Osteoblast (primary cell): ENCODE results near the gene PPME1. TPM values are rescaled to one million over a fixed set of nuclear protein-coding genes. Genes with fewer than 3 reads are reported as not detected.
"Not testable (repeated sequence)": the region's sequence is repeated elsewhere in the genome, so short reads cannot be mapped to it uniquely, and the experiment has no call there.

Experiments used
- DNase-seq: peaks from one replicate; pipeline ENCODE4 v3.0.0; 2011; ENCODE audit warnings: low spot score, mixed read lengths; ENCODE audit not compliant: insufficient read length; ENCODE audit errors: missing footprints
- H2AFZ ChIP-seq: 2 replicates; pipeline ENCODE4 v1.6.0; 2011; ENCODE audit warnings: mild to moderate bottlenecking, low read length
- H3K27ac ChIP-seq: 2 replicates; pipeline ENCODE4 v1.5.1; 2011; ENCODE audit warnings: mild to moderate bottlenecking, low read depth, low read length, moderate library complexity
- H3K27me3 ChIP-seq: 2 replicates; pipeline ENCODE4 v1.6.0; 2012; ENCODE audit warnings: mild to moderate bottlenecking, control low read depth, inconsistent platforms, low read length, moderate library complexity; ENCODE audit not compliant: insufficient read depth
- H3K36me3 ChIP-seq: 2 replicates; pipeline ENCODE4 v1.5.1; 2011; ENCODE audit warnings: mild to moderate bottlenecking, low read length, control low read depth, moderate library complexity; ENCODE audit not compliant: insufficient read depth
- H3K4me1 ChIP-seq: 2 replicates; pipeline ENCODE4 v1.5.1; 2011; ENCODE audit warnings: mild to moderate bottlenecking, low read length, control low read depth, moderate library complexity; ENCODE audit not compliant: insufficient read depth
- H3K4me2 ChIP-seq: 2 replicates; pipeline ENCODE4 v1.6.0; 2011; ENCODE audit warnings: mild to moderate bottlenecking, low read length; ENCODE audit not compliant: insufficient read depth
- H3K4me3 ChIP-seq: fragments of 200-600 bp; sonication (generic); 3 replicates; pipeline ENCODE4 v1.5.1; 2012; ENCODE audit warnings: mild to moderate bottlenecking, low read length, inconsistent platforms; ENCODE audit not compliant: insufficient read depth
- H3K79me2 ChIP-seq: 2 replicates; pipeline ENCODE4 v1.6.0; 2012; ENCODE audit warnings: mild to moderate bottlenecking, low read length, control low read depth, inconsistent platforms; ENCODE audit not compliant: insufficient read depth
- H3K9me3 ChIP-seq: 2 replicates; pipeline ENCODE4 v1.5.1; 2011; ENCODE audit warnings: low read depth, low read length, control low read depth
- H4K20me1 ChIP-seq: 2 replicates; pipeline ENCODE4 v1.6.0; 2012; ENCODE audit warnings: mild to moderate bottlenecking, low read length, control low read depth; ENCODE audit not compliant: insufficient read depth
- total RNA-seq: library from RNA; depleted of rRNA; stranded (reverse); fragments of >200 nt; gene quantifications from 2 replicates; pipeline ENCODE4 v1.2.3, GENCODE V29; 2012
- TF ChIP-seq, protein P1 (sequence below): IDR thresholded peaks from 2 replicates; pipeline ENCODE4 v1.5.1; 2011; ENCODE audit warnings: mild to moderate bottlenecking, low read depth, low read length, moderate library complexity; ENCODE audit errors: extremely low read depth

Gene PPME1
- total RNA-seq, 1 donor, result 18.5 TPM

DNA sequence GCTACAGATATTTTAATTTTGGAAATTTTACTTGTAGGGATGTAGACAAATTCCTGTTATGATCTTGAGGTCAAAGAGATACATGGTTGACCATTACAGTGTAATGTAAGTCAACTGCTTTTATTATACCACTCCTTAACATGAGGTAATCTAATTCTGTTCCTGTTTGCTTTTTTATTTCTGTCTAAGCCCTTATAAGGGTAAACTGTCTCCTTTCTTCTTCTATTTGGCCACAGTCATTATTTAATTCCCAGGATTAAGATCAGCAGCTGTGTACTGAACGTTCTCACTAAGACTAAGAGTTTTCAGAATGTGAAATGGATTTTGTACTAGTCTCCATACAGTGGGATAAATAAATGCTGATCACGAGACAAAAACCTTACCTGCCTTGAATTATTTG lies 33.1 kb upstream of the PPME1 start:
- peaks cover 39% of the 10 kb centered on the region for H3K4me1 ChIP-seq
- H3K79me2 ChIP-seq, result peaks cover 7% of the 10 kb centered on the region
- no peaks in the 10 kb centered on the region for H3K27me3 ChIP-seq
- no peaks in the 10 kb centered on the region for H3K9me3 ChIP-seq
- H2AFZ ChIP-seq, result no peak overlapping the region
- peak overlapping the region; percentile 75 for H3K27ac ChIP-seq
- TF ChIP-seq, protein P1, sequence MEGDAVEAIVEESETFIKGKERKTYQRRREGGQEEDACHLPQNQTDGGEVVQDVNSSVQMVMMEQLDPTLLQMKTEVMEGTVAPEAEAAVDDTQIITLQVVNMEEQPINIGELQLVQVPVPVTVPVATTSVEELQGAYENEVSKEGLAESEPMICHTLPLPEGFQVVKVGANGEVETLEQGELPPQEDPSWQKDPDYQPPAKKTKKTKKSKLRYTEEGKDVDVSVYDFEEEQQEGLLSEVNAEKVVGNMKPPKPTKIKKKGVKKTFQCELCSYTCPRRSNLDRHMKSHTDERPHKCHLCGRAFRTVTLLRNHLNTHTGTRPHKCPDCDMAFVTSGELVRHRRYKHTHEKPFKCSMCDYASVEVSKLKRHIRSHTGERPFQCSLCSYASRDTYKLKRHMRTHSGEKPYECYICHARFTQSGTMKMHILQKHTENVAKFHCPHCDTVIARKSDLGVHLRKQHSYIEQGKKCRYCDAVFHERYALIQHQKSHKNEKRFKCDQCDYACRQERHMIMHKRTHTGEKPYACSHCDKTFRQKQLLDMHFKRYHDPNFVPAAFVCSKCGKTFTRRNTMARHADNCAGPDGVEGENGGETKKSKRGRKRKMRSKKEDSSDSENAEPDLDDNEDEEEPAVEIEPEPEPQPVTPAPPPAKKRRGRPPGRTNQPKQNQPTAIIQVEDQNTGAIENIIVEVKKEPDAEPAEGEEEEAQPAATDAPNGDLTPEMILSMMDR, result no peak
- no peak overlapping the region for H3K4me3 ChIP-seq
- no peak for DNase-seq
- H3K4me2 ChIP-seq, result peak overlapping the region; percentile 64
- H4K20me1 ChIP-seq, result no peaks in the 10 kb centered on the region
- H3K36me3 ChIP-seq, result peaks cover 3% of the 10 kb centered on the region

DNA sequence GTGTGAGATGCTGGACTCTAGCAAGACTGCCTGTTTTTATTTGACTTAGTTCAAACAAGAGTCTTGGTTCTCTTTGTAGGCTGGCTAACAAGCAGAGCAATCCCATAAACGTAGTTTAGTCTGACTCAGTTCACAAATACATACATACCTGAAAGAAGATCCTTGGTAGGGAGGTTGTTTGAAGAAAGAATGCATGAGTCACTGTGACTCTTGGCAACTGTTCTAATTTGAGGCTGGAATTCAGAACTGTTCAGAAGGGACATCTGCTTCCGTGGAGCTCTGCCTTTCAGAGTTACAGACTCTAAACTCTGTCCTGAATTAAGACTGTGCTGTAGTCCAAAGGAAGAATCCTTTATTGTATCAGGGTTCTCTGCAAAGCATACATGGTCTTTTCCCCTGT lies 32.5 kb upstream of the PPME1 start:
- peaks cover 7% of the 10 kb centered on the region for H3K79me2 ChIP-seq
- peak overlapping the region; percentile 75 for H3K27ac ChIP-seq
- H3K4me1 ChIP-seq, result peaks cover 39% of the 10 kb centered on the region
- peak overlapping the region; percentile 14 for H3K4me3 ChIP-seq
- H2AFZ ChIP-seq, result no peak overlapping the region
- peak; percentile 76 for DNase-seq
- peaks cover 3% of the 10 kb centered on the region for H3K36me3 ChIP-seq
- no peaks in the 10 kb centered on the region for H3K27me3 ChIP-seq
- no peaks in the 10 kb centered on the region for H3K9me3 ChIP-seq
- H4K20me1 ChIP-seq, result no peaks in the 10 kb centered on the region
- H3K4me2 ChIP-seq, result peak overlapping the region; percentile 64
- TF ChIP-seq, protein P1, result no peak

DNA sequence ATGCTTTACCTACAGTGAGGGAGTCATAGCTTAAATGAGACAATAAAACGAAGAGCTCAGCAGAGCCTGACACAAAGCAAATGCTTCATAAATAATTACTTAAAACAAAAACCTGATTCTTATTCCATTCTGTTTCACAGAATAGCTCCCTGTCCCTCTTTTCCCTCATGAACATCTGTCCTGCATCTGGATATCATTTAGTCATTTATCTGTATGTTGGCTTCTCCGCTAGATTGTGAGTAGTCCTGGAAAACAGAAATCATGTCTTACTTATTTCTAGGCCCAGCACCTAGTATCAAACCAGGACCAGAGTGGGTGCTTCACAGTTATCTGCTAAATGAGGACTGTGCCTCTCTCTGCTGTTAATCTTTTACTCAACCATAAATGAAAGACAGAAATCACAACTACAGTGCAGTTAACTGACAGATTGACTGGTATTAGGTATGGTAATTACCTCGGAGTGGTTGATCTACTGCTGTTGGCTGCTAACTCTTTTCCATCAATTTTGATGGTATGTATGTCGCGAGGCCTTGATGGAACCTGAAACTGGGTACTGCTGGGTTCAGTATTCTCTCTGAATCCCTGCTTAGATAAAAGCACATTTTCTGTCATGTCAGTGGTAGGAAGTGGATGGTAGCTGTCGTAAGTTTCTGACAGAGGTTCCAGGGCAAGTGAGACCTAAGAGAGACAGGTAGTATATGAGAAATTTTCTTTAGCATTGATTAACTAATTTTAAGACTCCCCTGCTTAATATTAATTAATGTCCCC lies 31.8 kb upstream of the PPME1 start:
- Histone ChIP-seq H3K27ac (peak overlapping the region; percentile 75), H3K27me3 (no peaks in the 10 kb centered on the region), H4K20me1 (no peaks in the 10 kb centered on the region), H3K9me3 (no peaks in the 10 kb centered on the region), H3K36me3 (peaks cover 1% of the 10 kb centered on the region), H3K79me2 (peaks cover 7% of the 10 kb centered on the region), H3K4me2 (peak overlapping the region; percentile 64), H3K4me3 (no peak overlapping the region), H2AFZ (no peak overlapping the region), H3K4me1 (peaks cover 39% of the 10 kb centered on the region)
- DNase-seq, result no peak
- TF ChIP-seq, protein P1, result no peak

DNA sequence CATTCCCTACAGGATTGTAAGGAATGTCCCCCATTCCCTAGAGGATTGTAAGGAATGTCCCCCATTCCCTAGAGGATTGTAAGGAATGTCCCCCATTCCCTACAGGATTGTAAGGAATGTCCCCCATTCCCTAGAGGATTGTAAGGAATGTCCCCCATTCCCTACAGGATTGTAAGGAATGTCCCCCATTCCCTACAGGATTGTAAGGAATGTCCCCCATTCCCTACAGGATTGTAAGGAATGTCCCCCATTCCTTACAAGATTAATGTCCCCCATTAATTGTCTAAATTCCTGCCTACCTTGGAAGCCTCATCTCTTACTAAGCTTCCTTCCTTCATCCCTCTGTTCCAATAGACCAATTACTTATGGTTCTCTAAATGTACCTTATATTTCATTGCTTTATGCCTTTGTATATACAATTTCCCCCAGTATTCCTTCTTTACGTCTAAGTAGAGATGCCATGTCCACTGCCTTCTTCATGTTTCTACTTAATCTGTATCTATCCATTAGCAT lies 31.1 kb upstream of the PPME1 start:
- not testable (repeated sequence) for H3K9me3 ChIP-seq, H3K4me2 ChIP-seq, DNase-seq, H3K79me2 ChIP-seq, H3K27me3 ChIP-seq, H4K20me1 ChIP-seq, H3K27ac ChIP-seq, H3K4me3 ChIP-seq, H3K36me3 ChIP-seq, H2AFZ ChIP-seq
- peaks cover 38% of the 10 kb centered on the region for H3K4me1 ChIP-seq
